GOT3 (cell line): ENCODE data around the gene FETUB.
"Not testable (repeated sequence)": the region's sequence is repeated elsewhere in the genome, so short reads cannot be mapped to it uniquely, and the experiment has no call there.

Experiments
- DNase-seq: peaks from one replicate; lab custom pipeline; 2025; ENCODE audit warnings: mixed read lengths; lab: John Stamatoyannopoulos, UW

The FETUB gene

GRCh38 chr3:186613637-186614265, 26.4 kb upstream of the FETUB start:
- DNase-seq = no peak

GRCh38 chr3:186614266-186614596, 26.0 kb upstream of the FETUB start:
- DNase-seq = no peak

DNA sequence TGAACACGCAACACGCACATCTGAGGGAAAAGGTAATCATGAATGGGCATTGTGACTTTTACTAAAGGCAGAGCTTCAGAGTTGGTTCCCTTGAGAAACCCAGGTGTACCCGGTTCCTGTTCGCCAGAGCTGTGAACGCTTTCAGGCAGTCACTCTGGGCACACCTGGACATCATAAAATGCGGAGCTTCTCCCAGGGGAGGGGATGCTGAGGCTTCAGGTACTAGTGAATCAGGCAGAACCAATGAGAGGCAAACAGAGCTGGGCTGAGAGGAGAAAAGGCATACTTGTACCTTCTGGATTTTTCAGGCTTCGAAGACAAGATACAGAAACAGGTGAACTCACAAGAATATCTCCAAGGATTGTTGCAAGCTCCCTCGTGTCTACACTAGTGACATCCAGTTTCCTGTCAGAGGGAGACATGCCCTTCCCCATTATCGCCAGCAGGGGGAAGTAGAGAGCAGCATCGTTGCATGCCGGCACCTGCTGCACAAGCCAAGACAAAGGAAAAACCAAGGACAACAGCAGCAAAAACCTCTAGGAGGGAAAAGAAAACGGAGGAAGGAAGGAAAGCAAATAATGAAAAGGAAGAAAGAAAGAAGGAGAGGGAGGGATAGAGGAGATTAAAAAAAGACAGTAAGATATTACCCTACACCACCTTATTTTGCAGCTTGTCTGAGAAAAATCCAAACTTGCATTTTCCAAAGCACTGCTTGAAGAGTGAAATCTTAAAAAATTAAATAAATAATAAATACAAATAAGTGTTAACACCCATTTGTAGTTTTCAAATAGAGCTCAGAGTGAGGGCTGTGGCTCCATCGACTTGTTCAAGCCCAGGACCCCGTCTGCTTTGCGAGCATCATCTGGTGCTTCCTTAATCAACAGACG, 25.4 kb upstream of the FETUB start:
- peak; percentile 28 for DNase-seq

- no peak for DNase-seq
These were observed 23.9 kb upstream of the FETUB start for GRCh38 chr3:186616299-186616617.

DNA sequence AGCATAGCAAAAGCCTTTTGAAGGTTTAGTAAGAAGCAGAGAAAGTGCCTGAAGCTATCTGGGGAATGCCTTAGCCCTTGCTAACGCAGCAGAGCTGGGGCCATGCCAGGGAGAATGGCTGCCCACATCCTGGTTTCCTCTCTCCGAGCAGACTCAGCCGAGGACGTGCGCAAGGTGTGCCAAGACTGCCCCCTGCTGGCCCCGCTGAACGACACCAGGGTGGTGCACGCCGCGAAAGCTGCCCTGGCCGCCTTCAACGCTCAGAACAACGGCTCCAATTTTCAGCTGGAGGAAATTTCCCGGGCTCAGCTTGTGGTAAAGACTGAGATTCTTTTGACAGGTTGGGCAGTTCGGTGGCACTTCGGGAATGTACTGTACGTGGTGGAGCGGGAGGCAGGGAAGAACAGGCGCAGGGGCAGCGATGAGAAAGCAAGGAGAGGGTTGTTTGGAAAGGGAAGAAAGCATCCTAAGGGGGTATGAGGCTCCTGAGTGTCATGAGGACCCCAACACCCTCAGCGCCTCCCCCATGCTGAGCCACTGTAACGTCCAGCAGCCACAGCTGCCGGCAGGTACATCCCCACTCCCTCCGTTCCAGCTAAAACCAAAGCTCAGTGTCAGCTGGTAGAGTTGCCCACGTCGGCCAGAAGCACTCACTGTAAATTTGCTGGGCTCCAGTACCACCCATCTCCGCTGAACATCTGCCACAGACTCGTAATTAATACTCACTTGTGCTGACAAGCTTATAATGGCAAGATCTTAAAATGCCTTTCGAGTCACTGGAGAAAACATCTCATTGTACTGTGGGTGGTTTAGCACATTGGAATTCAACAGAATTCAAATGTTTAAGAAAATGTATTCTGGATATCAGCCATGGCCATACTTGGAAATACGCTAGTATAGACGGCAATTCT, 22.9 kb upstream of the FETUB start:
- DNase-seq = peak; percentile 86

DNA sequence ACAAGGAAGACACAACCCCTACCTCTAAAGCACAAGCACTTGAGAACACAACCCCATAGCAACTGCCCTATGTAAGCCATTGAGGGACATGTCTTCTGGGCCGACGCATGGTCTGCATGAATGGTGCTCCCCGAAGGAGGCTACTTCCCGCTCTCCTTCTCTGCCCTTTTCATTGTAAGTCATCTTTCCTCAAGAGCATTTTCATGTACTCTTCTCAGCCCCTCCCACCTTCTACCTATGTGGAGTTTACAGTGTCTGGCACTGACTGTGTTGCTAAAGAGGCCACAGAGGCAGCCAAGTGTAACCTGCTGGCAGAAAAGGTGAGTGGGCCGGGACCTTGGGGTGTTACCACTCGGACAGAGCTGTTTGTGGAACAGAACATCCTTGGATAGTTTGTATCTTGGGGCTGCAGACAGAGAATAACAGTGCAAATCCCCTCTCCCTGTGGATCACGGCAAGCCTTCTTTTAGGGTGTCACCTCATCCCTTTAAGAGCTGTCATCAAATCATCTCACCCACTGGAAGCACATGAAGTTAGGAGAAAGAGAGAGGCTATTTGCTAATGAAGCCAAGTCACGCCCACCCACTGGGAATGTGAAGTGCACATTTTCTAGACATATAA, 21.8 kb upstream of the FETUB start:
- DNase-seq = no peak

DNA sequence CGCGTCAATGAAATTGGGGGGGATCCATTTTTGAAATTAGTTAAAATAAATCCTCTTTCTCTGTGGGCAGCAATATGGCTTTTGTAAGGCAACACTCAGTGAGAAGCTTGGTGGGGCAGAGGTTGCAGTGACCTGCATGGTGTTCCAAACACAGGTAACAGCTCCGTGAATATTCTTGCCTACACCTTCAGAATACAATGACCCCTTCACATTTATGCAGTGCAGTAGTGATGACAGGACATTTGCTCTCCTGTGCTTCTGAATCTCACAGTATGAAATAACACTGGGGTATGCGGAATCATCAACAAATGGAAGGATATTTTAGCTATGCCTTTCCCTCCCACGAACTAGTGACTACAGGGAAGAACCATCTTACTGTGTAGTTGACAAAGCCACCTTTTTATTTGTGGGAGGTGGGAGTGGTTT, 20.4 kb upstream of the FETUB start:
- no peak for DNase-seq

GRCh38 chr3:186620213-186621092, 19.7 kb upstream of the FETUB start:
- DNase-seq = no peak

- no peak for DNase-seq
These were observed 18.1 kb upstream of the FETUB start for GRCh38 chr3:186621894-186622650.

DNA sequence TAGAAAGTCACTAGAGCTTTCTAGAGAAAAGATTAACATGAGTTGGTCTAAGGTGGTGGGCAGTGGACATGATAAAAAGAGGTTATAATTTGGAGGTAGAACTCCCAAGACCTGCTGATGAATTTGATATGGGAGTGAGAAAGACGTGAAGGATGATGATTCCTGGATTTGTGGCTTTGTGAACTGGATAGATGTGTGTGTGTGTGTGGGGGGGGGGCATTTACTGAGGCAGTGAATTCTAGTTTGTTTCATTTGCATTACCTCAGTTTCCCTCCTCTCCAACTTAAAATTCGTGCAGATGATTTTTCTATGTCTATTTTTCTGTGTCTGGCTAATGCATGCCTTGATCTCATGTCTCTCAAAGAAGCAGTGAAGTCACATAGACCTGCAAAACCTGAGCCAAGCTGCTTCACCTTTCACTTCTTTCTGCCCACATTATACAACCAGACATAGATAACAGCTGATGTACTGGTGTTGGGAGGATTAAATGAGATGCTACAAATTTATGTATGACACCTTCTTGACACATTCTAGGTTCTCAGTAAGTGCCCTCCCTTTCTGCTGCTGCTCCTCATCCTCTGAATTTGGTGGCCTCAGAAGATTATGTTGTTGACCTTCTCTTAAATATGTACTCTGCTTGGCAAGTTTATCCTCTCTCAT, 17.4 kb upstream of the FETUB start:
- DNase-seq = no peak

- no peak for DNase-seq
These were observed 15.6 kb upstream of the FETUB start for GRCh38 chr3:186624598-186624997.

- no peak for DNase-seq
These were observed 14.6 kb upstream of the FETUB start for GRCh38 chr3:186625600-186626042.

GRCh38 chr3:186626254-186626847, 13.8 kb upstream of the FETUB start:
- DNase-seq = no peak

DNA sequence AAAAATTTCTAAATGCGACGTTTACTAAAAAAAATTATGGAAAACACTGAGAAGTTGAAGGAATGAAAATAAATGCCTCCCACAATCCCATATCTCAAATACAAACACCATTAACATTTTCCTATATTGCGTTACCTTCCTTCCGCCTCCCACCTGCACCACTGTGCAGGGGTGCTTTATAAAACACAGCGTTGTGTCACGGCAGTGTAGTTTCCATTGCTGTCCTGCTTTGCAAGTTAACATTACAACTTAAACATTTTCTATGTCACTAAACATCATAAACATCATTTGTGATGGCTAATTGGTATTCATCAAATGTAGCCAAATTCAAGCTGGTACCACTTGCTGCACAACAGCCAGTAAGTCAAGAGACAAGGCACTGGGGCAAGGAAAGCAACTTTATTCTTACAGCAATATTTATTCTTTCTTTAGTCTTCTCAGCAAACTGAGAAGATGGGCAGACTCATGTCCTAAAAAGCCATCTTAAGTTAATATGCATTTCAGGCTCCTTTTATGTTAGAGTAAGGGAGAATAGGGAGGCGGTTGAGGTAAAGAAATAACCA, 12.3 kb upstream of the FETUB start:
- DNase-seq = no peak

DNA sequence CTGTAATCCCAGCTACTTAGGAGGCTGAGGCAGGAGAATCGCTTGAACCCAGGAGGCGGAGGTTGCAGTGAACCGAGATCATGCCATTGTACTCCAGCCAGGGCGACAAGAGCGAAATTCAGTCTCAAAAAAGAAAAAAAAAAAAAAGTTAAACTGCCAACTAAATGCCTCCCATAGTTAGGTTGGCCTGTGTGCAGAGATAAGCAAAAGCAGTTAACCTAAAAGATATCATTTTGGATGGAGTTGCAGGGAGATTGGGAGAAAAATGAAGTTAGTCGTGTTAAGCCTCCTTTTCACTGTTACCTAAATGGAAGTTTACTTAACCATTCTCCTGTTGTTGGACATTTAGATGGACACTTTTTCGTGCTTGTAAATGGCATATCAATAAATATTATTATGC, 11.4 kb upstream of the FETUB start:
- DNase-seq = no peak

GRCh38 chr3:186630950-186631641, 9.1 kb upstream of the FETUB start:
- no peak for DNase-seq

DNA sequence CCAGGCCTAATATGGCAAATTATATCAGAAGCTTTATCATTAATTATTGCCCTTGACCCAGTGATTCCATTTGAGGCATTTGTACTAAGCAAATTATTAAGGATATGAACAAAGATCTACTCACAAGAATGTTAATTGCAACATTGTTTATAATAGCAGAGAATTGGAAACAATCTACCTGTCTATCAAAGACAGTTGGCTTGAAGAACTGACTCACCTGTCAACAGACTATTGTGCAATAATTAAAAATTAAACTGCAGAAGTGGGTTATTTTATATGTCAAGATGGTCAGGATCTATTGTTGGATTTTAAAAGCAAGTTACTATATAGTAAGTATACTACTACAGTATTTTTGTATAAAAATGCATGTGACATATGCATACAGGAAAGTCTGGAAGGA, 6.7 kb upstream of the FETUB start:
- no peak for DNase-seq

- not testable (repeated sequence) for DNase-seq
These were observed 6.0 kb upstream of the FETUB start for GRCh38 chr3:186634207-186634606.

DNA sequence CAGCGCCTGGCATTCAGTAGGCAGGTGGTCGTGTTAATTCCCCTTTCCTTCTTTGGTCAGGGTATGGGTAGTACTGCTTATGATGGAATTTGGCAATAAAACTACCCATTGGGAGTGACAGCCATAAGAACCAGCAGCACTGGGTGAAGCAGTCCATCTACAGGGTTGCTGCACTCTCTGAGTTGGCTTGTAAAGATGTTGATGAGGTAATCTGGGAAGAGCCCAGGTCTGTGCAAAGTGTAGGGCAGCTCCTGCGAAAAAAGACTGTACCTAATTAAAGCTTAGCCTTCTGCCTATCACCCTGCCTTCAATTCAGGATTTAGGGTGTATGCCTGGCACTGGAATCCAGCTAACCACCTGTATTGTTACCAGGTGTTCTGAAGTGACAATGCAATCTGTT, 4.7 kb upstream of the FETUB start:
- no peak for DNase-seq
